ENCODE results near the gene DGKG. TPM values are rescaled to one million over a fixed set of nuclear protein-coding genes. Genes with fewer than 3 reads are reported as not detected.

DGKG gene
- total RNA-seq, 2 donors from 2014 or later = 0.42 to 1.0 TPM

- ATAC-seq (replicated peaks in 1 of 2) (no peak), DNase-seq (no peak)
- H3K9me3 Mint-ChIP-seq = no peaks in the 10 kb centered on the region
Observed at GRCh38 chr3:186299327-186299726, 62.7 kb downstream of the DGKG start.

DNA sequence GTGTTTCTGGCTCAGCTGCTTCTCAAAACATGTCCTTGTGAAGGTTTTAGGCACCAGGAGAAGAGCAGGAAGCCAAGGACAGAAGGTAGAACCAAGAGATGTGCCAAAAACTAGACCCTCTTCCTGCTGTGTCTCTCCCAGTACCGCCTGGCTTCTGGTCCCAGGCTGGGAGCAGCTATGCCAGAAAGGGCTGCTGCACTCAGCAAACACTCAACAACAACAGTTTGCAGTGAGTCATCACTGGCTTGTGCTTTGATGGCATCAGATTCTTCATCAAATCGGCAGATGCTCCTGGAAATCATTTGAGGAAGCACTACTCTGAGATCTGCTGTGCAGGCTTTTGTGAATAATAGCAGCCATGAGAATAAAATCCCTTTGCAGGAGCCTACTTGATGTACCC, 63.2 kb downstream of the DGKG start:
- no peak for ATAC-seq (replicated peaks in 1 of 2)
- Mint-ChIP-seq H3K9me3 (no peaks in the 10 kb centered on the region), H3K27ac (no peak overlapping the region), H3K27me3 (ENCODE audit: low read depth) (peaks cover 24% of the 10 kb centered on the region), H3K4me1 (ENCODE audit: low read depth) (no peaks in the 10 kb centered on the region), H3K36me3 (ENCODE audit: insufficient read depth in 2 of 2) (no peaks in the 10 kb centered on the region), H3K4me3 (no peak overlapping the region)
- no peak for DNase-seq

More at GRCh38 chr3:186299327-186299726, 62.7 kb downstream of the DGKG start:
- H3K27ac Mint-ChIP-seq = no peak overlapping the region
- no peaks in the 10 kb centered on the region for H3K4me1 Mint-ChIP-seq (ENCODE audit: low read depth)
- H3K36me3 Mint-ChIP-seq (ENCODE audit: insufficient read depth in 2 of 2) = no peaks in the 10 kb centered on the region
- H3K27me3 Mint-ChIP-seq (ENCODE audit: low read depth) = peaks cover 24% of the 10 kb centered on the region
- no peak overlapping the region for H3K4me3 Mint-ChIP-seq

- H3K4me3 Mint-ChIP-seq = no peak overlapping the region
- no peak overlapping the region for H3K27ac Mint-ChIP-seq
- no peaks in the 10 kb centered on the region for H3K4me1 Mint-ChIP-seq (ENCODE audit: low read depth)
- peaks cover 15% of the 10 kb centered on the region for H3K27me3 Mint-ChIP-seq (ENCODE audit: low read depth)
- H3K9me3 Mint-ChIP-seq = no peaks in the 10 kb centered on the region
- no peaks in the 10 kb centered on the region for H3K36me3 Mint-ChIP-seq (ENCODE audit: insufficient read depth in 2 of 2)
- ATAC-seq (replicated peaks in 1 of 2) (no peak), DNase-seq (no peak)
Observed at GRCh38 chr3:186290796-186291195, 71.2 kb downstream of the DGKG start.

DNA sequence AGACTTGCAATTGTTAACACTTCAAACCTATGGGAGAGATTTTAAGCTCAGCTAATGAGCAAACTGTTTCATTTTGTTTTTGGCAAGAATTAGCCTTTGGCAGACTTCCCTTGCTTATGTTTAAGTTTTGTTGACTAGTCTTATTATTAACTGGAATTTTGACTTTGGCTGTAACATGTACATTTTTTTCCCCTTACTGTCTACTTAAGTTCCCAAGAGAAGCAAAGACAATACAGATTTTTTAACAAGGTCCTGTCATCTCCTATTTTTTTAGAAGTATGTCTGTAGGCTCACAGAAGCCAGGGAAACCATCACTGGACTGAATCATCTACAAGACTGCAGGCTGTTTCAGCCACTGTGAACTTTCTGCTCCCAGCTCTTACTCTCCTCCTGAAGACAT, 74.3 kb downstream of the DGKG start:
- no peak overlapping the region for H3K27ac Mint-ChIP-seq
- ATAC-seq (replicated peaks in 1 of 2) = no peak
- no peak overlapping the region for H3K4me3 Mint-ChIP-seq
- no peaks in the 10 kb centered on the region for H3K4me1 Mint-ChIP-seq (ENCODE audit: low read depth)
- peaks cover 15% of the 10 kb centered on the region for H3K27me3 Mint-ChIP-seq (ENCODE audit: low read depth)
- H3K36me3 Mint-ChIP-seq (ENCODE audit: insufficient read depth in 2 of 2) = no peaks in the 10 kb centered on the region
- no peaks in the 10 kb centered on the region for H3K9me3 Mint-ChIP-seq
- no peak for DNase-seq

GRCh38 chr3:186286114-186286513, 75.9 kb downstream of the DGKG start:
- ATAC-seq (replicated peaks in 1 of 2) (no peak), DNase-seq (no peak)
- Mint-ChIP-seq H3K4me3 (no peak overlapping the region), H3K27me3 (ENCODE audit: low read depth) (peaks cover 21% of the 10 kb centered on the region), H3K9me3 (no peaks in the 10 kb centered on the region), H3K36me3 (ENCODE audit: insufficient read depth in 2 of 2) (no peaks in the 10 kb centered on the region), H3K4me1 (ENCODE audit: low read depth) (peaks cover 1% of the 10 kb centered on the region), H3K27ac (no peak overlapping the region)

DNA sequence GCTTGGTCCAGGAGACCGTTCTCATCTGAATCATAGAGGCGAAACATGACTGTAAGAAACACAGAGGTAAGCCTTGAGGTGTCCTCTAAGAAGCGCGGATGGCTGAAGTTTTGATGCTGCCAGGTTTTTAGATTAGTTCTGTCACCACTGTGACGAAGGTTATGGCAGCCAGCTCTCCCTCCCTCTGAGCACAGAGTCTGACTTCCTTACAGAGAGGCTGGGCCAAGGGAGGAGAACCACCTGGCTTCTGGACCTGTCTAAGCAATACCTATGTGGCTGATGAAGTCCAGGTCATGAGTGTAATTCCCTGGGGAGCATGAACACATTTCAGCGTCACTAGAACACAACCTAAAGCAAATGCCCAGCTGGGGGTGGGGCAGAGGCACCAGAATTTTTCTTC, 77.4 kb downstream of the DGKG start:
- no peak for ATAC-seq (replicated peaks in 1 of 2)
- H3K4me1 Mint-ChIP-seq (ENCODE audit: low read depth) = peaks cover 5% of the 10 kb centered on the region
- DNase-seq = no peak
- no peaks in the 10 kb centered on the region for H3K36me3 Mint-ChIP-seq (ENCODE audit: insufficient read depth in 2 of 2)
- H3K4me3 Mint-ChIP-seq = no peak overlapping the region
- H3K9me3 Mint-ChIP-seq = no peaks in the 10 kb centered on the region
- no peak overlapping the region for H3K27ac Mint-ChIP-seq
- peaks cover 22% of the 10 kb centered on the region for H3K27me3 Mint-ChIP-seq (ENCODE audit: low read depth)

GRCh38 chr3:186284349-186284652, 77.7 kb downstream of the DGKG start:
- no peaks in the 10 kb centered on the region for H3K9me3 Mint-ChIP-seq
- H3K27ac Mint-ChIP-seq = no peak overlapping the region
- H3K36me3 Mint-ChIP-seq (ENCODE audit: insufficient read depth in 2 of 2) = no peaks in the 10 kb centered on the region
- H3K4me1 Mint-ChIP-seq (ENCODE audit: low read depth) = peaks cover 5% of the 10 kb centered on the region
- no peak overlapping the region for H3K4me3 Mint-ChIP-seq
- H3K27me3 Mint-ChIP-seq (ENCODE audit: low read depth) = peaks cover 22% of the 10 kb centered on the region
- ATAC-seq (replicated peaks in 1 of 2) (no peak), DNase-seq (no peak)

GRCh38 chr3:186283651-186284348, 78.2 kb downstream of the DGKG start:
- DNase-seq (no peak), ATAC-seq (replicated peaks in 1 of 2) (no peak)
- Mint-ChIP-seq H3K9me3 (no peaks in the 10 kb centered on the region), H3K27me3 (ENCODE audit: low read depth) (peaks cover 26% of the 10 kb centered on the region), H3K27ac (no peak overlapping the region), H3K36me3 (ENCODE audit: insufficient read depth in 2 of 2) (no peaks in the 10 kb centered on the region), H3K4me3 (no peak overlapping the region), H3K4me1 (ENCODE audit: low read depth) (peaks cover 5% of the 10 kb centered on the region)

DNA sequence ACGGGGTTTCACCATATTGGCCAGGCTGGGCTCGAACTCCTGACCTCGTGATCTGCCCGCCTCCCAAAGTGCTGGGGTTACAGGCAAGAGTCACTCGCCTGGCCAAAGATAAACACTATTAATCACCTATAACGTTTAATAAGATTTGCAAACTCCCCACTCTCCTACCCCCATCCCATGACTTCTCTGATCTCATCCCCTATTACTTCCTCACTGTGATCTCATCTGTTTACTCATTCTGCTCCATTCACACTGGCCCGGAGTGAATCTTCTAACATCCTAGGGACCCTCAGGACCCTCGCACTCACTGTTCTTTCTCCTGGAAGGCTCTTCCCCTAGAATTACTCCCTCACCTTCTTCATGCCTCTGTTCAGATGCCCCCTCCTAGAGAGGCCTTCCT, 78.9 kb downstream of the DGKG start:
- Mint-ChIP-seq H3K36me3 (ENCODE audit: insufficient read depth in 2 of 2) (no peaks in the 10 kb centered on the region), H3K27ac (no peak overlapping the region), H3K4me1 (ENCODE audit: low read depth) (peaks cover 5% of the 10 kb centered on the region), H3K4me3 (no peak overlapping the region), H3K27me3 (ENCODE audit: low read depth) (peaks cover 33% of the 10 kb centered on the region), H3K9me3 (no peaks in the 10 kb centered on the region)
- no peak for DNase-seq
- ATAC-seq (replicated peaks in 1 of 2) = no peak

- Mint-ChIP-seq H3K4me1 (ENCODE audit: low read depth) (peaks cover 5% of the 10 kb centered on the region), H3K36me3 (ENCODE audit: insufficient read depth in 2 of 2) (no peaks in the 10 kb centered on the region), H3K9me3 (no peaks in the 10 kb centered on the region), H3K27ac (no peak overlapping the region), H3K27me3 (ENCODE audit: low read depth) (peaks cover 46% of the 10 kb centered on the region), H3K4me3 (no peak overlapping the region)
- ATAC-seq (replicated peaks in 1 of 2) (peak in 1 of 2 donors; percentile 32), DNase-seq (no peak)
Observed at GRCh38 chr3:186281176-186281575, 80.9 kb downstream of the DGKG start.

GRCh38 chr3:186280737-186281136, 81.3 kb downstream of the DGKG start:
- no peak overlapping the region for H3K27ac Mint-ChIP-seq
- H3K27me3 Mint-ChIP-seq (ENCODE audit: low read depth) = peaks cover 46% of the 10 kb centered on the region
- H3K4me3 Mint-ChIP-seq = no peak overlapping the region
- DNase-seq = no peak
- no peak for ATAC-seq (replicated peaks in 1 of 2)
- no peaks in the 10 kb centered on the region for H3K9me3 Mint-ChIP-seq
- peaks cover 5% of the 10 kb centered on the region for H3K4me1 Mint-ChIP-seq (ENCODE audit: low read depth)
- no peaks in the 10 kb centered on the region for H3K36me3 Mint-ChIP-seq (ENCODE audit: insufficient read depth in 2 of 2)

- ATAC-seq (replicated peaks in 1 of 2) (no peak), DNase-seq (no peak)
- Mint-ChIP-seq H3K36me3 (ENCODE audit: insufficient read depth in 2 of 2) (no peaks in the 10 kb centered on the region), H3K9me3 (no peaks in the 10 kb centered on the region), H3K27ac (no peak overlapping the region), H3K4me1 (ENCODE audit: low read depth) (peaks cover 5% of the 10 kb centered on the region), H3K4me3 (no peak overlapping the region), H3K27me3 (ENCODE audit: low read depth) (peaks cover 46% of the 10 kb centered on the region)
Observed at GRCh38 chr3:186277268-186277909, 84.6 kb downstream of the DGKG start.

DNA sequence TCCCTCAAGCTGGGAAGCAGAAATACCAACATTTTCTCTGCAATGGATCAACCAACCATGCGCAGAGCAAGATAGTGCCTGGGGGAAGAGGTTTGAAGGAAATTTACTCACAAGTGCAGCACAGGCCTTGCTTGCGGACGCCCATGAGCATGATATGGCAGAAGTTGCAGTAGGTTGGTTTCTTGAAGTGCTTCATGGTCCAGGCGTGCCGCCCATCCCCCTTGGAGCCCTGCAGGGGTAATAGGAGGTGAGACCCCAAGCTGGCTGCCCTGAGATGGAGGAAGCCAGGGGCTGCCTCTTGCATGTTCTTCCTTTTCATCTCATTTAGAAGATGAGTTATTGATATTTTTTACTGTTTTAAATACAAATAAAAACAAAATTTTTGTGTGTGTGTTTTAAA, 86.6 kb downstream of the DGKG start:
- Mint-ChIP-seq H3K36me3 (ENCODE audit: insufficient read depth in 2 of 2) (no peaks in the 10 kb centered on the region), H3K4me3 (no peak overlapping the region), H3K27me3 (ENCODE audit: low read depth) (peaks cover 37% of the 10 kb centered on the region), H3K4me1 (ENCODE audit: low read depth) (no peaks in the 10 kb centered on the region), H3K9me3 (no peaks in the 10 kb centered on the region), H3K27ac (no peak overlapping the region)
- DNase-seq (no peak), ATAC-seq (replicated peaks in 1 of 2) (no peak)

DNA sequence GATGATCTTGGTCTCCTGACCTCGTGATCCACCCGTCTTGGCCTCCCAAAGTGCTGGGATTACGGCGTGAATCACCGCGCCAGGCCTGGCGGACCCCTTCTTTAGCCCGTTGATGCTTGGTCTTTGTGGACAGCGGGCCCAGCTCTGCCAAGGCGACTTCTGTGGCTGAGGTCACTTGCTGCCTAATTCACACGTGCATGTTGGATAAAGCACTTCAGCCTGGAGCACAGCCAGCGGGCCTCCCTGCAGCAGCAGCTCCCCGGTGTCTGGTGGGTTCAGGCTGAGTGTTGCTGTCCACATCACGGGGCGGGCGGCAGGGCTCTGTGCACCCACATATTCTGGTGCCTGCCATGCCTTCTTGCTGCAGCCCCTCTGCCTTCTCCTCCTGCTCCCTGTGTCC, 88.4 kb downstream of the DGKG start:
- Mint-ChIP-seq H3K27ac (no peak overlapping the region), H3K4me3 (no peak overlapping the region), H3K4me1 (ENCODE audit: low read depth) (no peaks in the 10 kb centered on the region), H3K9me3 (no peaks in the 10 kb centered on the region), H3K36me3 (ENCODE audit: insufficient read depth in 2 of 2) (no peaks in the 10 kb centered on the region), H3K27me3 (ENCODE audit: low read depth) (peaks cover 18% of the 10 kb centered on the region)
- ATAC-seq (replicated peaks in 1 of 2) (no peak), DNase-seq (no peak)

Measured in activated T-cell treated with anti-CD3 and anti-CD28 coated beads, Interleukin-2, amount 50 U/mL, for 72 hours (primary cell).